GM19035 (cell line): ENCODE data around the gene FIS1.
"Not testable (repeated sequence)": the region's sequence is repeated elsewhere in the genome, so short reads cannot be mapped to it uniquely, and the experiment has no call there.

Source experiments
- ATAC-seq: cut with Tn5 transposase; IDR thresholded peaks from one replicate; pipeline ENCODE4 v1.9.1; 2021; ENCODE audit not compliant: unreplicated experiment

Gene FIS1

GRCh38 chr7:101258243-101258731 lies 13.4 kb upstream of the FIS1 start:
- ATAC-seq, result no peak

DNA sequence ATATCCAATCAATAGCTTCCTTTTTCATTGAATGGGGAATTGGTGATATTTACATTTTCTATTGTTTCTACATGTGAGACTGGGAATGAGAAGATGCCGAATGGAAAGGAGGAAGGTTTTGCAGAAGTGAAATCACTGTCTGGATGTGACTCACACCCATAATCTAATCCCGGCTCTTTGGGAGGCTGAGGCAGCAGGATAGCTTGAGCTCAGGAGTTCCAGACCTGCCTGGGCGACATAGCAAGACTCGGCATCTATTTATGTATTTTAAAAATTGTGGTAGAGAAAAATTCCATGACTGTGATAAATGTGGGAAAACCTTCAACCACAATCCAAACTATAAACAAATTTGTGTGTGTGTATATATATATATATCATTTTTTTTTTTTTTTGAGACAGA lies 10.9 kb upstream of the FIS1 start:
- ATAC-seq, result no peak

DNA sequence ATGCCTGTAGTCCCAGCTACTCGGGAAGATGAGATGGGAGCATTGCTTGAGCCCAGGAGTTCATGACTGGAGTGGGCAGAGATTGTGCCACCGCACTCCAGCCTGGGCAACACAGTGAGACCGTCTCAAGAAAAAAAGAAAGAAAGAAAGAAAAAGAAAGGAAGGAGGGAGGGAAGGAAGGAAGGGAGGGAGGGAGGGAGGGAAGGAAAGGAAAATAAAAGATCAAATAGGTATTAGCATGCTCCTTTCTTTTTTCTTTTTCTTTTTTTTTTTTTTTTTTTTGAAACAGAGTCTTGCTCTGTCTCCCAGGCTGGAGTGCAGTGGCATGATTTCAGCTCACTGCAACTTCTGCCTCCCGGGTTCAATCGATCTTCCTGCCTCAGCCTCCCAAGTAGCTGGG lies 8.3 kb upstream of the FIS1 start:
- ATAC-seq, result not testable (repeated sequence)

DNA sequence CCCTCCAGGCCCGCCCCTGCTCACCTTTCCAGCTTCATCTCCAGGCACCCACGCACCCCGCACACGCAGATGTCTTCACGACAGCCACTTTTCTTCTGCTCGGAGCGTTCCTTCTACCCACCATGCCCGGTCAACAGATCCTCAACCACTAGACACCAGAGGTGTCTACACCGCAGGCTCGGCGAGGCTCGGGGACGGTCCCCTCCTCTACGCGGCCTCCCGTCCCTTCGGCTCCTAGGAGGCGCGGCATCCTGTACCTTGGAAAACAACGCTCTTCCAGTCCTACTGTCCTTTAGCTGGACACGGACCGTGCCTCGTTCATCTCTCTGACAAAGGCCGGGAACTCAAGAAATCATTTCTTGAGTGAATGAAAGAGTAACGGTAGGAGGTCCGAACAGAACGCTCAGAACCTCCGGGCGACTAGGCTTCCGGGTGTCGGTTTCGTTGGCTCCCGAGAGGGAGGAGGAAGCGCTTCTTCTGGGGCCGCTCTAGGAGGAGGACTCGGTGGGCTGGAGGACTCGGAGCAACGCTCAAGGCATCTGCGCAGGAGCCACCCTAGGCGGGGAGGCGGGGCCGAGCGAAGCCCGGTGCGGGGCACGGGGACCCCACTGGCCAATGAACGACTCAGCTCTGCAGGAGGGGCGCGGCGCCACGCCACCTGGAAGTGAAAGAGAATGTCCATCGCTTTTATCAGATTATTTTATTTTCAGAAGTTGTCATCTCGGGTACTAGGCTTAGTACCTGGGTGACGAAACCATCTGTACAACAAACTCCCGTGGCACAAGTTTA lies 7.2 kb upstream of the FIS1 start:
- peak; percentile 97 for ATAC-seq

DNA sequence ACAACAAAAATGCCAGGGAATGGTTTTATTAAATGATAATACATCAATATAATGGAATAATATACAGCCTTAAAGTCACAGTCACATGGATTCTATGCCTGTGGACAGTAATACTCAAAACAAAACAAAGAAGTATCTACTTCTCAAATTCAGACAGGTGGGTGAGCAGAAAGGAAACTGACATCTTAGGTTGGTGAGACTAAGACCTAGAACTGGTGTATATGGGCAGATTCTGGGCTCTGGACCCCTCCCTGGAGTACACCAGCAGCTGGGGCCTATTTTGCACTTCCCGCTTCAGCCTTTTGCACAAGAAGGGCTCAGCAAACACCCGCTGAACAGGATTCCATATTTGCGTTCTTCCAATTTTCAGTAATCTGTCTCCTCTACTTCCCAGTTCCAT lies 5.4 kb upstream of the FIS1 start:
- no peak for ATAC-seq

DNA sequence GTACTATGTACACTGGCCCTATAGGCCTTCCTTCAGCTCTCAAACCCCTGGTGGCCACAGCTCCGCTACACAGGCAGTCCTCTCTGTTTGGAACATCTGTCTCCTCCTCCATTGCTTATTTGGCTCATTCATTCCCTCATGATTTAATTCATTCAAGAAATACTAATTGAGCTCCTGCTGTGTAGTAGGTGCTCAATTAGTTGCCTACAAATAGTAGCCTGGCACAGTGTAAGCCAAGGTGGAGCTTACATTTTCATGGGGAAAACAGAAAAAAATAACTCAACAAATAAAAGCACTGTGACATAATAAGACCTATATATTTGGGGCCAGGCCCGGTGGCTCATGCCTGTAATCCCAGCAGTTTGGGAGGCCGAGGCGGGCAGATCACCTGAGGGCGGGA lies 3.4 kb upstream of the FIS1 start:
- ATAC-seq, result no peak

DNA sequence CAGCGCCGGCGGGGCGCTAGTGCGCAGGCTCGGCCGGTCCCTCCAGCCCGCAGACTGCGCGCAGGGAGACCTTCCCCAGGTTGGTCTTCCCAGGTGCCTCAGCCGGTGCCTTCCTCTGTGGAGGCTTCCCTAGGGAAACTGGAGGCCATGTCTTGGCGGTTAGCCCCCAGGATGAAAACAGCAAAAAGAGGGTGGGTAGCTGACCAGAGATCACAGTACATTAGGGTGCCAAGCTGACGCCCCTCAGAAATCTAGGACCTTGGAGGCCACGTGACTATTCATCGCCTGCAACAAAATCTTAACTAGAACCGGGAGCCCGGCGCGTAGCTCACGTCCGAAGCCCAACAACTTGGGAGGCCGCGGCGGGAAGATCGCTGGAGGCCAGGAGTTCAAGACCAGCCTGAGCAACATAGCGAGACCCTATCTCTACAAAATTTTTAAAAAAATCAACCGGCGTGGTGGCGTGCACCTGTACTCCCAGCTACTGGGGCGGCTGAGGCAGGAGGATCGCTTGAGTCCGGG lies 327 bp upstream of the FIS1 start:
- ATAC-seq, result no peak

DNA sequence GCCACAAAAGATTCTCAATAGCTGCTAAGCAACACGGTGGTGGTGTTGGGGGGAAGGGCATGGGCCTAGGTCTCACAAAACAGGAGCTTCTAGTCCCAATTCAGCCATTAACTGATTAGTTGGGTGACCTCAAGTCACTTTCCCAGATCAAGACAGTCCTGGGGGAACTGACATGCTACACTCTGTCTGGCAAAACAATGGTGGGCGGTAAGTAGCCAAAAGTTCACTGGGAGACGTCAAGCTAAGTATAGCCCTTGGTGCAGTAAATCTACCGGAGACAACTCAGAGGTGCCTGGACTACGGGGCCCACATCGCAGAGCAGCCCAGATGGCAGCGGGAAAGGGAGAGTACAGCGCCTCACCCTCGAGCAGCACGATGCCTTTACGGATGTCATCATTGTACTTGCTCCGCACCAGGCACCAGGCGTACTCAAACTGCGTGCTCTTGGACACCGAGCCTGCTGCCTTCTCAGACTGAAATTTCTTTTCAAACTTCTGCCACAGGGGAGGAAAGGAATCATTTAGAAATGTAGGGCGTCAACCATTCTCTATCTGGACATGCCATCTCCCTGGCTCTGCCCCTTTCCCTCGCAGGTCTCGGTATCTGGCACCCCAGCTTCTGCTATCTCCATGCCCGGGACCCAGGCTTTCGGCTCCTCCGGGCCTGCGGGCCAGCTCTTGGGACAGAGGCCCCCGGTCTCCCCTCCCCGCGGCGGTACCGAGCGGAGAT lies 1.1 kb downstream of the FIS1 start:
- no peak for ATAC-seq

DNA sequence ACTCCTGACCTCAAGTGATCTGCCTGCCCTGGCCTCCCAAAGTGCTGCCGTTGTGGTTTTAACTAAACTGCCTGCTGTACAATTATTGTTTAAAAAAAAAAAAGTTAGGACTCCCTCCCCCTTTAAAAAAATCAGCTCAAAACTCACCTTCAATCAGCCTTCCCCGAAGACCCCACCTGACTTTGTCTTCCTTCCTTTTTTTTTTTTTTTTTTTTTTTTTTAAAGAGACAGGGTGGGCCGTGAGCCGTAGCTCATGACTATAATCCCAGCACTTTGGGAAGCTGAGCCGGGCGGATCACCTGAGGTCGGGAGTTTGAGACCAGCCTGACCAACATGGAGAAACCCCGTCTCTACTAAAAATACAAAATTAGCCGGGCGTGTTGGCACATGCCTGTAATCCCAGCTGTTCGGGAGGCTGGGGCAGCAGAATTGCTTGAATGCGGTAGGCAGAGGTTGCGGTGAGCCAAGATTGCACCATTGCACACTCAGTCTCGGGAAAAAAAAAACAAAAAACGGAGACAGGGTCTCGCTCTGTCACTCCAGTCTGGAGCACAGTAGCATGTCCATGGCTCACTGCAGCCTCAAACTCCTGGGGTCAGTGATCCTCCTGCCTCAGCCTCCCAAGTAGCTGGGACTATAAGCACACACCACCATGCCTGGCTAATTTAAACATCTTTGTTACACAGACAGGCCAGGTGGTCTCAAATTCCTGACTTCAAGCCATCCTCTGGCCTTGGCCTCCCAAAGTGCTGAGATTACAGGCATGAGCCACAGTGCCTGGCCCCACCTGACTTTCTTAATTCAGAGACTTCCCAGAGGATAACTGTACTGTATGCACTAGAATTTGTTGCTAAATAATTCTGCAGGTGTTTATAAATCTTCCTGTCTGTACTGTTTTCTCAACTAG lies 3.2 kb downstream of the FIS1 start:
- ATAC-seq, result no peak

- no peak for ATAC-seq
Observed at GRCh38 chr7:101241015-101241363, 3.9 kb downstream of the FIS1 start.

GRCh38 chr7:101240226-101241014 lies 4.5 kb downstream of the FIS1 start:
- no peak for ATAC-seq

- no peak for ATAC-seq
Observed at GRCh38 chr7:101239951-101240220, 5.0 kb downstream of the FIS1 start.

GRCh38 chr7:101239191-101239950 lies 5.5 kb downstream of the FIS1 start:
- no peak for ATAC-seq

- no peak for ATAC-seq
Observed at GRCh38 chr7:101238226-101239182, 6.4 kb downstream of the FIS1 start.

- no peak for ATAC-seq
Observed at GRCh38 chr7:101237206-101238067, 7.4 kb downstream of the FIS1 start, which contains the start of gene CLDN15. Gene CLDN15 (minus strand): TSS chr7:101237802. CDS start chr7:101237581, 221 bp downstream.

DNA sequence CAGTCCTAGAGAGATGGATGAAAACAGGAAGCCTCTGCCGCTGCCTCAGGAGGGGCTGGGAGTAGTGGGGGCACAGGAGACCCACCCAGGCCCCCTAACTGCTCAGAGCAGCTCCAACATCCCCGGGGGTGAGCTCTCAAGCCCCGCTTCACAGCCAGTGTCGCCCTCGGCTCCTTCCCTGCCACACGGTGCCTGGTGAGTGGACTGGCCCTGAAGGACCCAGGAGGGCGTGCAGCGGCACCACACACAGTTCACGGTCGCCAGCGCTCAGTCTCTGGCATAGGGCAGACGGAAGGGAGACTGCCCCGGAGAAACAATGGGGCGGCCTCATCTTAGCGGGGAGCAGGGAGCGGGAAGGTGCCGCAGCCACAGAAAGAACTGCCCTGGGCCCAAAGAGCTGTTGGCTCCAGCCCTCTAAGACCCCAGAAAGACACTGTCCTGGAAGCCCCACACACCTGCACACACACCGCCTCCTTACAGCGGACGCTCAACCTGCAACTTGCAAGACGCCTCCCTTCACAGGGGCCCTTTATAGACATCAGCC lies 8.5 kb downstream of the FIS1 start:
- ATAC-seq, result no peak

- ATAC-seq, result no peak
Observed at GRCh38 chr7:101235522-101235921, 9.4 kb downstream of the FIS1 start.
